ENCODE data around the gene SNRNP70.
A peak's percentile ranks its signal among the peaks of the same experiment; 100 is the strongest.
"Not testable (repeated sequence)": the region's sequence is repeated elsewhere in the genome, so short reads cannot be mapped to it uniquely, and the experiment has no call there.

The SNRNP70 gene

GRCh38 chr19:49141352-49141751 lies 56.1 kb downstream of the SNRNP70 start:
- DNase-seq (ENCODE audit: low read depth in 4 of 4, low spot score in 1 of 4), result no peak

GRCh38 chr19:49142866-49143335 lies 57.6 kb downstream of the SNRNP70 start:
- DNase-seq (ENCODE audit: low read depth in 4 of 4, low spot score in 1 of 4), result peak in 2 of 4 experiments; percentile 46 to 69

GRCh38 chr19:49145573-49146407 lies 60.5 kb downstream of the SNRNP70 start:
- DNase-seq (ENCODE audit: low read depth in 4 of 4, low spot score in 1 of 4), result peak; percentile 63 to 72 (median 68)

GRCh38 chr19:49146408-49146770 lies 61.1 kb downstream of the SNRNP70 start:
- not testable (repeated sequence) for DNase-seq (ENCODE audit: low read depth in 4 of 4, low spot score in 1 of 4)

GRCh38 chr19:49148044-49148682 lies 62.9 kb downstream of the SNRNP70 start:
- no peak for DNase-seq (ENCODE audit: low read depth in 4 of 4, low spot score in 1 of 4)

GRCh38 chr19:49148784-49149651 lies 63.8 kb downstream of the SNRNP70 start:
- peak; percentile 63 to 79 (median 68) for DNase-seq (ENCODE audit: low read depth in 4 of 4, low spot score in 1 of 4)

GRCh38 chr19:49149652-49150105 lies 64.4 kb downstream of the SNRNP70 start:
- DNase-seq (ENCODE audit: low read depth in 4 of 4, low spot score in 1 of 4), result no peak

- peak in 1 of 4 experiments; percentile 34 for DNase-seq (ENCODE audit: low read depth in 4 of 4, low spot score in 1 of 4)
Measured at GRCh38 chr19:49150106-49150943, 65.1 kb downstream of the SNRNP70 start.

- no peak for DNase-seq (ENCODE audit: low read depth in 4 of 4, low spot score in 1 of 4)
Measured at GRCh38 chr19:49150944-49151243, 65.6 kb downstream of the SNRNP70 start.

GRCh38 chr19:49151267-49152118 lies 66.2 kb downstream of the SNRNP70 start:
- no peak for DNase-seq (ENCODE audit: low read depth in 4 of 4, low spot score in 1 of 4)

- DNase-seq (ENCODE audit: low read depth in 4 of 4, low spot score in 1 of 4), result no peak
Measured at GRCh38 chr19:49152119-49152550, 66.9 kb downstream of the SNRNP70 start.

- DNase-seq (ENCODE audit: low read depth in 4 of 4, low spot score in 1 of 4), result no peak
Measured at GRCh38 chr19:49153167-49153809, 68.0 kb downstream of the SNRNP70 start.

GRCh38 chr19:49154279-49154678 lies 69.0 kb downstream of the SNRNP70 start:
- DNase-seq (ENCODE audit: low read depth in 4 of 4, low spot score in 1 of 4), result no peak

- DNase-seq (ENCODE audit: low read depth in 4 of 4, low spot score in 1 of 4), result no peak
Measured at GRCh38 chr19:49155005-49155819, 70.0 kb downstream of the SNRNP70 start, which contains the start of gene HRC. Gene HRC (minus strand): TSS chr19:49155396. CDS start chr19:49155237, 159 bp downstream.

- no peak for DNase-seq (ENCODE audit: low read depth in 4 of 4, low spot score in 1 of 4)
Measured at GRCh38 chr19:49155820-49156346, 70.6 kb downstream of the SNRNP70 start.

- DNase-seq (ENCODE audit: low read depth in 4 of 4, low spot score in 1 of 4), result peak in 3 of 4 experiments; percentile 17 to 62 (median 33)
Measured at GRCh38 chr19:49157445-49158224, 72.4 kb downstream of the SNRNP70 start, which contains the start of gene TRPM4. Gene TRPM4 (plus strand): TSS chr19:49157792. CDS start chr19:49157867, 75 bp downstream.

Data from stimulated activated CD4-positive, alpha-beta T cell treated with anti-CD3 and anti-CD28 coated beads, Interleukin-1b, Interleukin-23, amount 100 ng/mL, for 24 hours (primary cell).